Activated naive CD4-positive, alpha-beta T cell treated with anti-CD3 and anti-CD28 coated beads for 36 hours (primary cell): ENCODE data around the gene HAT1. TPM values are rescaled to one million over a fixed set of nuclear protein-coding genes. Genes with fewer than 3 reads are reported as not detected.
"Not testable (repeated sequence)": the region's sequence is repeated elsewhere in the genome, so short reads cannot be mapped to it uniquely, and the experiment has no call there.

ENCODE experiments used
- CTCF ChIA-PET: fragments of 350-600 bp; sonication (Branson Sonifier 250); formaldehyde crosslinking; loops from one replicate; lab custom pipeline; 2021; ENCODE audit warnings: antibody characterized with exemption; lab: Charles Lee
- DNase-seq: peaks from one replicate; pipeline ENCODE4 v3.0.0-alpha.2; 2020
- H3K27ac Mint-ChIP-seq: one replicate; pipeline ENCODE4 v1.8.0; 2021; ENCODE audit warnings: mild to moderate bottlenecking, mixed read lengths
- H3K27me3 Mint-ChIP-seq: one replicate; pipeline ENCODE4 v1.8.0; 2021; ENCODE audit warnings: low read depth, mixed read lengths
- H3K36me3 Mint-ChIP-seq: one replicate; pipeline ENCODE4 v1.8.0; 2021; ENCODE audit warnings: low read depth, mixed read lengths
- H3K4me1 Mint-ChIP-seq: one replicate; pipeline ENCODE4 v1.8.0; 2021; ENCODE audit warnings: low read depth, mixed read lengths
- H3K4me3 Mint-ChIP-seq: one replicate; pipeline ENCODE4 v1.8.0; 2021; ENCODE audit warnings: mild to moderate bottlenecking, moderate library complexity, mixed read lengths
- H3K9me3 Mint-ChIP-seq: one replicate; pipeline ENCODE4 v1.8.0; 2021; ENCODE audit warnings: mixed read lengths
- intact Hi-C: fragments of 100-400 bp; cut with micrococcal nuclease; formaldehyde crosslinking; loops from one replicate; pipeline ENCODE4 v1.15.1; 2023
- total RNA-seq, 2 experiments: library from RNA; stranded (reverse); gene quantifications; one replicate each; pipeline ENCODE4 v1.2.3, GENCODE V29; 2021

The HAT1 gene
- total RNA-seq, 2 experiments from 2014 or later: 74.6 to 77.2 TPM

DNA sequence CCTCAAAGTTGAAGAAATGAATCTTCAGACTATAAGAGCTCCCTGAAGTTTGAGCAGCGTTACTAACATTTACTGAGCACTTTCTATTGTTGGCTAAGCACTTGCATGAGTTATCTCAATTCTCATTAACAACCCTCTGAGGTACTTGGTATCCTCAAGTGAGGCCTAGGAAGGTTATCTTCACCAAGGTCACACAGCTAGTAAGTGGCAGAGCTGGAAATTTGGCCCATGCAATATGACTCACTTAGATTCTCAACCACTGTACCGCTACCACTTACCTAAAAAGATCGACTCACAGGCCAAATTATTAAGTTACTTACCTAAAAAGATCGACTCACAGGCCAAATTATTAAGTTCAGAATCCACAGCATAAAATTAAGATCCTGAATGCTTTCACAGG is 68.8 kb downstream of the HAT1 start:
- intact Hi-C loops: loop anchor here (10.0 kb wide), 1 partner anchor 474 kb away; no protein-coding TSS in a partner anchor
- no peaks in the 10 kb centered on the region for H3K9me3 Mint-ChIP-seq
- CTCF ChIA-PET: no interaction called here
- DNase-seq: no peak
- H3K27me3 Mint-ChIP-seq: peaks cover 3% of the 10 kb centered on the region
- H3K4me1 Mint-ChIP-seq: peaks cover 7% of the 10 kb centered on the region
- no peak overlapping the region for H3K27ac Mint-ChIP-seq
- H3K36me3 Mint-ChIP-seq: no peaks in the 10 kb centered on the region
- H3K4me3 Mint-ChIP-seq: no peak overlapping the region

DNA sequence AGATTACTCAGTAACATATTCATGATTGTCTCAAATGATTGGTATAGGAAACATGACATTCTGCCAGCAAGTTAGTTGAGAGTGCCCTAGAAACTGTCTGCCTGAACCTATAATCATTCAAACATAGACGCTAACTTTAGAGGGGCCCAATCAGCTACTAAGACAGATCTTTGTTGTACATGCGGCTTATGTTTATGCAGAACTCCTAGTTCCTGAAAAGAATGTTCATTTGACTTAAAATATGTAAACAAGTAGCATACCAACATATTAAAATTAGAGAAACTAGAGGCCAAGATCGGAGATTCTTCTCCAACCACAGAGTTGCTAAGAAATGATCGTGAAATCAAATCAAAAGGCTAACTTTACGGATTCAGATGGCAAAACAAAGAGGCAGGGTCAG is 73.3 kb downstream of the HAT1 start:
- no peak overlapping the region for H3K27ac Mint-ChIP-seq
- no peak for DNase-seq
- no peak overlapping the region for H3K4me3 Mint-ChIP-seq
- CTCF ChIA-PET: no interaction called here
- H3K9me3 Mint-ChIP-seq: no peaks in the 10 kb centered on the region
- no peaks in the 10 kb centered on the region for H3K36me3 Mint-ChIP-seq
- H3K4me1 Mint-ChIP-seq: peaks cover 27% of the 10 kb centered on the region
- peaks cover 3% of the 10 kb centered on the region for H3K27me3 Mint-ChIP-seq
- intact Hi-C loops: loop anchor here (5.0 to 10.0 kb wide), 3 partner anchors 288 to 562 kb away; partner anchors contain the start of gene PDK1

DNA sequence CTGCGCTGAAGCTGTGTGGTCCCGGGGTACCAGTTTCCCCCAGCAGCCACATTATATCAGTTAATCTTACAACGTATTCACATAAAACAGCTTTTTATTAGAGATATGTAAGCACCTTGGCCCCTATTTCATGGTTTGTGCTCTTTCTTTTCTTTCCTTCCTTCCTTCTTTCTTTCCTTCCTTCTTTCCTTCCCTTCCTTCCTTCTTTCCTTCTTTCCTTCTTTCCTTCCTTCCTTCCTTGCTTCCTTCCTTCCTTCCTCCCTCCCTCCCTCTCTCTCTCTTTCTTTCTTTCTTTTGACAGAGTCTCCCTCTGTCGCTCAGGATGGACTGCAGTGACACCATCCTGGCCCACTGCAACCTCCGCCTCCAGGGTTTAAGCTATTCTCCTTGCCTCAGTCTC is 73.8 kb downstream of the HAT1 start:
- Mint-ChIP-seq H3K27ac (no peak overlapping the region), H3K4me3 (no peak overlapping the region), H3K27me3 (peaks cover 3% of the 10 kb centered on the region), H3K4me1 (peaks cover 26% of the 10 kb centered on the region), H3K9me3 (no peaks in the 10 kb centered on the region), H3K36me3 (no peaks in the 10 kb centered on the region)
- DNase-seq: no peak
- CTCF ChIA-PET: no interaction called here
- intact Hi-C loops: loop anchor here (5.0 to 10.0 kb wide), 3 partner anchors 289 to 561 kb away; partner anchors contain the start of gene PDK1

DNA sequence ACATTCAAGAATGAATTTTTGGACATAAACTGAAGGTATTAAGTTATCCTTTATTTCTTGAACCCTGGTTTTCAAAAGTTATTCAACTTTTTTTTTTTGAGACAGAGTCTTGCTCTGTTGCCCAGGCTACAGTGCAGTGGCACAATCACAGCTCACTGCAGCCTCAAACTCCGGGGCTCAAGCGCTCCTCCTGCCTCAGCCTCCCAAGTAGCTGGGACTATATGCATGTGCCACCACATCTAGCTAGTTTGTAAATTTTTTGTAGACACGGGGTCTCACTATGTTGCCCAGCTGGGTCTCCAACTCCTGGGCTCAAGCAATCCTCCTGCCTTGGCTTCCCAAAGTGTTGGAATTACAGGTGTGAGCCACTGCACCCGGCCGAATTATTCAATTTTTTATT is 74.8 kb downstream of the HAT1 start:
- peaks cover 25% of the 10 kb centered on the region for H3K4me1 Mint-ChIP-seq
- H3K27me3 Mint-ChIP-seq, DNase-seq, H3K36me3 Mint-ChIP-seq, H3K4me3 Mint-ChIP-seq, H3K27ac Mint-ChIP-seq, H3K9me3 Mint-ChIP-seq: not testable (repeated sequence)
- CTCF ChIA-PET: interaction anchor here (0.6 kb wide), 1 partner anchor 128 kb away, joined by 3 read pairs; no protein-coding TSS in a partner anchor
- intact Hi-C loops: loop anchor here (5.0 to 10.0 kb wide), 3 partner anchors 290 to 560 kb away; partner anchors contain the start of gene PDK1

DNA sequence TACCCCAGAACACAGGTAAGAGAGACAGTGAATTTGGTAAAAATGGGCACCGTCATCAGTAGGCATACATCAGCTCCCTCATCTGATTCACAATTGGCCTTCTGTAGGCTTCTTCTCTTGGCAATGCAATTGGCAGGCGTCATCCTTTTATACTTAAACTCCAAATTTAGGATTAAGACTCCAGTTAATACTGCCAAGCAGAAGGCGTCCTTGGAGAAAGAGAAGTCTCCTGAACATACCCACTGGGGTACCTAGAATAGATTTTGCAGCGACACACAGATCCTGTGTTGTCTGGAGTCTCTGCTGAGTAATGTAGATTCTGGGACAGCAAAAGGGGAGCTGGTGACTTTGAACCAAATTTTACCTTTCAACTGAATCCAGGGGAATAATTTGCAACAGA is 76.9 kb downstream of the HAT1 start:
- Mint-ChIP-seq H3K4me1 (peaks cover 25% of the 10 kb centered on the region), H3K9me3 (no peaks in the 10 kb centered on the region), H3K27me3 (no peaks in the 10 kb centered on the region), H3K36me3 (no peaks in the 10 kb centered on the region), H3K4me3 (peak overlapping the region; percentile 94), H3K27ac (no peak overlapping the region)
- CTCF ChIA-PET: no interaction called here
- intact Hi-C loops: loop anchor here (1.0 to 10.0 kb wide), 6 partner anchors 77 to 558 kb away; partner anchors contain the start of genes HAT1, PDK1 and SLC25A12
- DNase-seq: no peak

DNA sequence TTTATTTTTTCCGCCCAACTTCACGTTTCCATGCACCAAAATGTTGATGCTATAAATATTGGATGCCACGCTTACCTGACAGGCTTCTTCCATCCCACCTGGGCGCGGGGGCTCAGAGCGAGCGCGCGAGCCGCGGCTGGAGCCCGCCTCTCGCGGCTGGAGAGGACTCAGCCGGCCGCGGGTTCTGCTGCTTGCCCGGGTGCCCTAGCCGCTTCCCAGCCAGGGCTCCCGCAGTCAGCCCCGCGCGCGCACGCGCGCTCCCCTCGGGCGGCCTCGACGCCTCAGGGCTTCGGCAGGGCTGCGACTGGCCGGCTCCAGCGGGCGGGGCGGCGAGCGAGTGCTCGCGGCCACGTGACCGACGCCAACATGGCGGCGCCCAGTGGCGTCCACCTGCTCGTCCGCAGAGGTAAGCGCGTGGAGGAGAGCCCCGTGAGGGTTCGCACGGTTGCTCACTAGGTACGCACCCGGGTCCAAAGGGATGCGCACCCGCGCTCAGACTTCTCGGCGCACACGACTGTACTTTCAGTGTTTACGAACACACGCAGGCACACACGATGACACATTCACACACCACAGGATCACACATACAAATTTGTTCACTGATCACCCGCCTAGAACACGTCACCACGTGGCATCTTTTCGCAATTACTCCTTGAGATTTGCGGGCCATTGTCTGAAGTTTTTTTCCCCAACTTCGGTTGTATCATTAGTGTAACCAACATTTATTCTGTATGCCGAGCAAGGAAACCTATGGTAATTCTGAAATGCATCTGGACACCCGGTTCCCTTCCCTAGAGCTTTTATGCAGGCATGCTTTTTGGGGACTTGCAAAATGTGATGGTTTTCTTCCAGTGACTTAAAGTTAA is 77.6 kb downstream of the HAT1 start, which contains the start of gene METAP1D:
TSS of gene METAP1D (plus strand) at position 350 of the 866 bp plus-strand sequence. CDS start at position 367, 17 bp downstream.
- CTCF ChIA-PET: no interaction called here

DNA sequence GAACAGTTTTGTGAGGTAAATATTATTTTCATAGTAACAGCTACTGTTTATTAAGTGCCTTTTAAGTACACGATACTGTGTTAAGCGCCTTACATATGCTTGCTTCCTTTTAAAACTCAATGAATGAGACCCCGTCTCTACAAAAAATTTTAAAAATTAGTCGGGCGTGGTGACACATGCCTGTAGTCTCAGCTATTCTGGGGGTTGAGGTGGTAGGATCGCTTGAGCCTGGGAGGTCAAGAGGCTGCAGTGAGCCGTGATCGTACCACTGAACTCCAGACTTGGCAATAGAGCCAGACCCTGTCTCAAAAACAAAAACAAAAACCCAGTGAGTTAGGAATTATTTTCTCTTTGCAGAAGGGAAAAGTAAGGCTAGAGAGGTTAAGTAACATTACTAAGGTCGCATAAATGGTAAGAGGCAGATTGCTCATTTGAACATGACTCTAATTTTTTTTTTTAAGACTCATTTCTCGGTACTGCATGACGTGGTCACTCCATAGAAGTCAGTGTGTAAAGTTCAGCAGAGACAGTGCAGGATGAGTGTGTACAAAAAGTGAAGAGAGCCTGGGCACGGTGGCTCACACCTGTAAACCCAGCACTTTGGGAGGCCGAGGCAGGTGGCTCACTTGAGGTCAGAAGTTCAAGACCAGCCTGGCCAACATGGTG is 78.6 kb downstream of the HAT1 start:
- Mint-ChIP-seq H3K4me3 (peak overlapping the region; percentile 94), H3K4me1 (peaks cover 25% of the 10 kb centered on the region), H3K27ac (no peak overlapping the region), H3K36me3 (peaks cover 2% of the 10 kb centered on the region), H3K9me3 (no peaks in the 10 kb centered on the region), H3K27me3 (no peaks in the 10 kb centered on the region)
- intact Hi-C loops: loop anchor here (2.0 kb wide), 1 partner anchor 102 kb away; the partner anchor contains the start of gene DLX2
- CTCF ChIA-PET: interaction anchor here (0.6 kb wide), 1 partner anchor 149 kb away, joined by 4 read pairs; no protein-coding TSS in a partner anchor
- DNase-seq: no peak

More for the DNA sequence above, 77.6 kb downstream of the HAT1 start, which contains the start of gene METAP1D:
- Mint-ChIP-seq H3K4me1 (peaks cover 25% of the 10 kb centered on the region), H3K9me3 (no peaks in the 10 kb centered on the region), H3K4me3 (peak within 1 kb of the TSS; percentile 94), H3K27me3 (no peaks in the 10 kb centered on the region), H3K36me3 (peaks cover 1% of the 10 kb centered on the region), H3K27ac (peak within 1 kb of the TSS; percentile 89)
- intact Hi-C loops: loop anchor here (1.0 to 10.0 kb wide), 7 partner anchors 78 to 557 kb away; partner anchors contain the start of genes DLX2, HAT1, PDK1 and SLC25A12
- peak; percentile 88 for DNase-seq

DNA sequence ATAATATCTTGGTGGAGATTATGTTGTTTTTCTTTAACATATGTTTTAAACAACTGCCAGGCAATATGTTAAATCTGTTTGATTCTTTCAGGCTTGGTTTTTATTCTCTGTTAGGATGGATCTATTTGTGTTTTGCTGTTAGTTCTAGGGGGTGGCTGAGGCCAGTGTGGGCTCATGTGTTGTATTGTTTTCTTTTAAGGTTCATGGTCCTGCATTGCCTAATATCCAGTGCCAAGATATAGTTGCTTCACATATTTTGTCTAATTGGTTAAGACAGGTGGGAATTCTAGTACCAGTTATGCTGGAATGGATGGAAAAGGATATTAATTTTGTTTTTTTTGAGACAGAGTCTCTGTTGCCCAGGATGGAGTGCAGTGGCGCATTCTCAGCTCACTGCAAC is 85.1 kb downstream of the HAT1 start:
- Mint-ChIP-seq H3K27me3 (no peaks in the 10 kb centered on the region), H3K27ac (no peak overlapping the region), H3K4me3 (no peak overlapping the region), H3K4me1 (peaks cover 8% of the 10 kb centered on the region), H3K36me3 (peaks cover 12% of the 10 kb centered on the region), H3K9me3 (no peaks in the 10 kb centered on the region)
- no peak for DNase-seq
- intact Hi-C loops: no loop called here
- CTCF ChIA-PET: no interaction called here

DNA sequence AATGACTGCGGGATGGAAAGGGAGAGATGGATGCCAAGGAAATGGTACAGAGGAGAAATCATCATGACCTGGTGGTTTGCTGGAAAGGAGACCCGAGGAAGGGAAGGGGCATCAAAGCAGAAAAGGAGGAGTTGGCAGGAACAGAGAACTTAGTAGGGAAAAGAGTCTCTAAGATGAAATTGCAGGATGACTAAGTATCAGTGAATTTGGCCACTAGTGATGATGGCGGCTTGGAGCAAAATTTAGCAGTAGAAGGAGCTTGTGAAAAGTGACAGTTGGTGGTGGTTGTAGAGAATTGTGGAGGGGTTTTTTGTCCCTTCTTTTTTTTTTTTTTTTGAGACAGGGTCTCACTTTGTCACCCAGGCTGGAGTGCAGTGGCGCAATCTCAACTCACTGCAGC is 87.6 kb downstream of the HAT1 start:
- H3K4me3 Mint-ChIP-seq: no peak overlapping the region
- peaks cover 8% of the 10 kb centered on the region for H3K4me1 Mint-ChIP-seq
- CTCF ChIA-PET: interaction anchor here (0.7 kb wide), 1 partner anchor 109 kb away, joined by 5 read pairs; no protein-coding TSS in a partner anchor

DNA sequence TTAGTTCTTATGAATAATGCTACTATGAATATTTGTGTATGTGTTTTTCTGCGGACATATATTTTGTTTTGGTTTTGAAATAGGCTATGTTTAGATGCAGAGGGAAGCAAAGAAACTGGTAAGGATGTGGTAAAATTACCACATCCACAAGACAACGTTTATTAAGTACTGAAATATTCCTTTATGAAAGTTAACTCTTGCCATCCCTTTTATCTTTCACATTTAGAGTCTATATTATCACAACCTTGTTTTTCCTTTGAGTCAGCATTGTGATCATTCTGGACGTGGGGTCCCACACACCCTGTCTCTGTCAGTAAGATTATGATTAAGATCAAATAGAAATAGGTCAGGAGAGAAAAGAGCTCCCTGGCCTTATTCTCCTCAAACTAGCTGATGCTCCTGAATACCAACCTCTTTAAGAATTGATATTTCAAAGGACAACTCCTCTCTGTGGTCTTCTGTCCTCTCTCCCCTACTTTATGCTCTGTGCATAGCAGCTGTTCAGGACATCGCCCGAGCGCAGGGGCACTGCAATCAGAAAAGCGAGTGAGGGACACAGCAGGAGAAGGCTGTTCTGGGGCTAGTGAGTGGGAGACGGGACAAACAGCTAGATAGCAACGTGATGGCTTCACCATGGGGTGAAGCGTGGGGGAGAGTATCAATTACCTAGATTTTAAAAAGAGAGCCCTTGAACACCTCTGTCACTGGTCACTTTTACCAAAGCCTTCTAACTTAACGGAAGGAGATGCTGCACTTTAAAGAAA is 89.7 kb downstream of the HAT1 start:
- H3K27me3 Mint-ChIP-seq: no peaks in the 10 kb centered on the region
- no peaks in the 10 kb centered on the region for H3K9me3 Mint-ChIP-seq
- intact Hi-C loops: no loop called here
- CTCF ChIA-PET: no interaction called here
- H3K27ac Mint-ChIP-seq: no peak overlapping the region
- no peak overlapping the region for H3K4me3 Mint-ChIP-seq
- H3K36me3 Mint-ChIP-seq: peaks cover 13% of the 10 kb centered on the region
- H3K4me1 Mint-ChIP-seq: peaks cover 8% of the 10 kb centered on the region
- no peak for DNase-seq

More for the DNA sequence above, 87.6 kb downstream of the HAT1 start:
- H3K27me3 Mint-ChIP-seq: no peaks in the 10 kb centered on the region
- no peak overlapping the region for H3K27ac Mint-ChIP-seq
- peaks cover 14% of the 10 kb centered on the region for H3K36me3 Mint-ChIP-seq
- DNase-seq: no peak
- intact Hi-C loops: no loop called here
- no peaks in the 10 kb centered on the region for H3K9me3 Mint-ChIP-seq

DNA sequence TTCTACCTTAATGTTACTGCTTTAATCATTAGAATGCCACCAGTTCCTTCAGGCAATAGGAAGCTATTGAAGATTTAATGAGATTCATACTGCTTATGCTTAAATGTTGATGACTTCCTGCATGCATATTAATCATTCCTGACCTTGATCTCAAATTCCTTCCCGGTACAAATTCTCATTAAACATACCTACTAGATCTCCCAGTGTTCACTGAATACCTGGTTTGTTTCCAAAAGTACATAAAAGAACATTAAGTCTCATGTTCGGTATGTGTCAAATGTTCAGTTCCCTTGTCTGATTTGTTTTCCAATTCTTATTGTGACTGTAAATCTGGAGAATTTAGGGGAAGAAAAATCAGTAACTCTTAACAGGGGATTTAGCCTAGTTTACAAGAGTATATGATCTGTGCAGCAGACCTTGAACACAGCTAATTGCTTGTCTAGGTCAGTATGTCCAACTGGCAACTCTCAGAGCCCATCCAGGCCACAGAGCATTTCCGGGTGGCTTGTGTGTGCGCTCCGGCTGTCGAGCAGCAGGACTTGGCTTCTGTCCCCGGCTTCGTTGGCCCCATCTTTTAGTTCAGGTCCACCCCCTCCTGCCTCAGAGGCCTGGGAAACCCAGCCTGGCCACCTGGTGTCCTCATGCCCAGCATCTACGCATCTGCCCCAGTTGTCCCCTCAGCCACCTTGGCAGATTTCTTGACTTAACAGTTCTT is 90.6 kb downstream of the HAT1 start:
- H3K27ac Mint-ChIP-seq: no peak overlapping the region
- intact Hi-C loops: no loop called here
- H3K36me3 Mint-ChIP-seq: peaks cover 11% of the 10 kb centered on the region
- CTCF ChIA-PET: no interaction called here
- H3K27me3 Mint-ChIP-seq: no peaks in the 10 kb centered on the region
- peaks cover 8% of the 10 kb centered on the region for H3K4me1 Mint-ChIP-seq
- DNase-seq: no peak
- no peaks in the 10 kb centered on the region for H3K9me3 Mint-ChIP-seq
- no peak overlapping the region for H3K4me3 Mint-ChIP-seq
